GM18858 (cell line): ENCODE measurements around the gene YIPF5.

Experiments used
- ATAC-seq: cut with Tn5 transposase; IDR thresholded peaks from one replicate; pipeline ENCODE4 v1.9.1; 2021; ENCODE audit not compliant: unreplicated experiment

YIPF5 gene

DNA sequence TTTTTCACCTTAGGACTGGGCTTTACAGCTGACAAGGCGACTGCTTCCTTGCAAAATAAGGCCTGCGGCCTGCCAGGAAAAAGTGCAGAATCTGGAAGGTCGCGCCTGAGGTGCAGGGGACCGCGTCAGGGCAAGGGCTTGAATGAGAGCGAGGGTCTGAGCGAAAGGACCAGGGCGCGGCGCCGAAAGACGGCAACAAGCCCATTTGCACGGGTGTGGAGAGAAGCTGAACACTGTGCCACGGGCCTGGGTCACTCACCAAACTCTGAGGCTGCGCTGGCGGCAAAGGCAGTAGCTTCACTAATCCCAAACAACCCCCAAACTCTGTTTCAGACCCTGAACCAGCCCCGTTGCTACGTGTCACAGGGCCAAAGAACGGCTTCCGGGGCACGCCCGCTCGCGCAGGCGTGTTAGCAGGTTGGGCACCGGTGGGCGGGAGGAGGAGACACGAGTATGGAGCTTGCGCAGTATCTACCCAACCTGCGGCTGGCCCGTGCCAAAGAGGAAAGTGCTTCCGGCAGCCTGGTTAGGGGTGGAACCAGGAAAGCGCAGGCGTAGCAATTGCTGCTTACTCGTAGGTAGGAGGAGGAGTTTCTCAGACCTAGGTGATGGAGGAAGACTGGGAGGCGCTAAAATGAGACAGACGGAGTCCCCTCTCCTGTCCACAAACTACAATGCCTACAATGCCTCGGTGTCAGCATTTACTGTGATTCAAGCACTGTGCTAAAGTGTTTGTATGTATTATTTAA is at the start of gene YIPF5, which contains the start of gene KCTD16:
Gene YIPF5 (minus strand): TSS at position 384 of the 749 bp plus-strand sequence. CDS start 704 bp downstream, outside the sequence.
Gene KCTD16 (plus strand): TSS at position 598 of the 749 bp plus-strand sequence.
- ATAC-seq = peak; percentile 99

DNA sequence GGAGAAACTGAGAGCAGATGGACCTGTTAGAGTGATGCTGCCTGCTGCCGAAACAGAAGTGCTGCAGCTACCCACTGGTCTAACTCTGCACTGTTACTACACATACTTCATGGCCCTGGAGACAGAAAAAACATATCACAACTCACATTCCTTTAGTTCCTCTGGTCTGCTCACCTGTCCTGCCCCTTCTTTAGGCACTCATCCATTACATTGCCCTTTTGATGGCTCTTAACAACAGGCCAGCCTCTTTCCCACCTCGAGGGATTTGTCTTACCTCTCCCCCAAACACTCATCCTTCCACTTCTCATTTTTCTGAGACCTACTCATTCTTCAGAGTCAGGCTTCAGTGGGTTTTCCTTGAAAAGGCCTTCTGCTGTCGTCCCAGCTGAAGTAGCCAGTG is 49.4 kb upstream of the YIPF5 start:
- ATAC-seq = no peak

DNA sequence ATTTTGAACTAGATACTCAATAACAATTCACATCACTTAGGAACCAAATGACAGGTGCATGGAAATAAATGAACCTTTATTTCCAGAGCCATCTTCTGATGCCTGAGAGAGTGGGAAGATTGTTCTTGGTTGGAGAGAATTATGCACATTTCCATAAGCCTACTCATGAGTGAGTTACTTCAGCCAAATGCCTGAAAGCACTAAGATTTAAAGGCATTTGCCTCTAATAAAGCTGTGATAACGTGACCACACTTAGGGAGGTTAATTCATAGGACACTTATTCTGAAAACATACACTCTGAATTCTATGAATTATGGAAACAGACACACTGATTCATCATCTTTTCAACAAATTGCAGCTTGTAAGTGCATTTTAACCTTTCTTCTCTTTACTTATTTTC is 40.2 kb upstream of the YIPF5 start:
- ATAC-seq = no peak

DNA sequence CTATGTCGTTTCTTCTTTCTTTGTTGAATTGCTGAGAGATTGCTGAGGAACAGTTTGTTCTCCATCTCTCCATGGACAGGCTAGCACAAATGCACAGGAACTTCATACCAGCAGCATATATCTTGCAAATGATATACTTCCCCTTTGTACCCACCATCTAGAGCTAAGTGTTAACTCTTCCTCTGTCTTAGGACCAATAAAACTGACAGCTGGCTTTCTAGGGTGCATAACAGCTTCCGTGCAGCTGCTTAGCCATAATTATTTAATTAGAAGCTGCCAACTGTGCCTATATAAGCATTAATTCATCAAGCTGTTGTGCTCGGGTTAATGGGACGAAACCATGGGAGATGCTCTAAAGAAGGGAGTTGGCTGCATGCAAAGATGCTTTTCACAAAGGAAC is 38.9 kb upstream of the YIPF5 start:
- no peak for ATAC-seq

DNA sequence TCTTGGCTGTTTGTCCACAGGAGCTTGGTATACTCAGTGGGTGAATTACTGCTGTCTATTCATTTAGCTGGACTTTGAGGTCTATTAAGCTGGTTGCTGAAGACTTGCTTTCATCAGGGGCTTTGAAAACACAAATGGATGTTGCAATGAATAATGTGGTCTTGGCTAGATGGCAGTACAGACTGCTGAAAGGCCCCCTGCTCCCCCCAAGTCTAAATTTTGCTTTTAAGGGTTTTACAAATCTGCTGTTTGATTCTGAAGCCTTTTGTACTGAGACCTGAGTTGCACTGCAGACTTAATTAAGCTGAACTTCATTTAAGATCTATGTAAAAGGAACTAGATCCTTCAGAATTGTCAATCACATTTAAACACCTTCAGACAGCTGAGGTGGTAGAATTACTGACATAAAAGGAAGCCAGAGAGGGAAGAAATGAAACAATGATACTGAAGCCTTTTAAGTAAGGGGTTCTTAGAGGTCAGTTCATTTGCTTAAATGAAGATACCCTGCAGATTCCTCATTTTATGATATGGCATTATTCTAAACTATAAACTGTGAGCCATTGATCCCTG is 37.5 kb upstream of the YIPF5 start:
- ATAC-seq = no peak

DNA sequence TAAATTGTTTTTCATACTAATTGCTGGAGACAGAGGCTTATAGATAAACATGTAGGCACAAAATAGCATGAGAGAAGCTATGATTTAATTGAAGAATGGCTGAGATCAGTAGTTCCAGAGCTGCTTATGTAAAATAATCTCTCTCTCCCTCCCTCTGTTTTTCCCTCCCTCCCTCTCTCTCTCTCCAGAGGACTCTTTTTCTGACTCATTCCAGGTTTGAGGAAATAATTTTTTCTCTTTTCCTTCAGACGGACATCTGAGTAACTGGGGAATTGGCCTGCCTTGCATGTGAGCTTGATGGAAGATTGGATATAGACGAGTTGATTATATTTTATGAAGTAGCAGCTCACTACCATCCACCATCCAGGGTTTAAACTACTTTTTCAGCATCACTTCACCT is 35.7 kb upstream of the YIPF5 start:
- ATAC-seq = no peak

DNA sequence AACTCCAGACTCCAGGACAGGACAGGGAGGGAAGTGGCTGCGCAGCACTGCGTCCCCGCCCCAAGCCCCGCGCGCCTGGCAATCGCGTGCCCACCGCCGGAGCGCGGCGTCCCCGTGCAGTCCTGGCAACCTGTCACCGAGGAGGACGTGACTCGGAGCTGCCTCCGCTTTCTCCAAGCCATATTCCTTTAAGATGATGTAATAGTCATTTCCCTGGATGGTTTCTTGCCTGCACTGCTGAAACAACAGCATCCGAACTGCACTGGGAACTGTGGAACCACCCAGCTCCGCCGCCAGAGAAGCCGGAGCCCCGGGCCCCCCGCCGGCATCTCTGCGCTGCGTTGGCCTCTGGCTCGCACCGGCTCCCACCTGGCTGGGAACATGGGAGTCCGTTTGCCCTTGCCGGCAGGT is 34.7 kb upstream of the YIPF5 start:
- ATAC-seq = no peak

DNA sequence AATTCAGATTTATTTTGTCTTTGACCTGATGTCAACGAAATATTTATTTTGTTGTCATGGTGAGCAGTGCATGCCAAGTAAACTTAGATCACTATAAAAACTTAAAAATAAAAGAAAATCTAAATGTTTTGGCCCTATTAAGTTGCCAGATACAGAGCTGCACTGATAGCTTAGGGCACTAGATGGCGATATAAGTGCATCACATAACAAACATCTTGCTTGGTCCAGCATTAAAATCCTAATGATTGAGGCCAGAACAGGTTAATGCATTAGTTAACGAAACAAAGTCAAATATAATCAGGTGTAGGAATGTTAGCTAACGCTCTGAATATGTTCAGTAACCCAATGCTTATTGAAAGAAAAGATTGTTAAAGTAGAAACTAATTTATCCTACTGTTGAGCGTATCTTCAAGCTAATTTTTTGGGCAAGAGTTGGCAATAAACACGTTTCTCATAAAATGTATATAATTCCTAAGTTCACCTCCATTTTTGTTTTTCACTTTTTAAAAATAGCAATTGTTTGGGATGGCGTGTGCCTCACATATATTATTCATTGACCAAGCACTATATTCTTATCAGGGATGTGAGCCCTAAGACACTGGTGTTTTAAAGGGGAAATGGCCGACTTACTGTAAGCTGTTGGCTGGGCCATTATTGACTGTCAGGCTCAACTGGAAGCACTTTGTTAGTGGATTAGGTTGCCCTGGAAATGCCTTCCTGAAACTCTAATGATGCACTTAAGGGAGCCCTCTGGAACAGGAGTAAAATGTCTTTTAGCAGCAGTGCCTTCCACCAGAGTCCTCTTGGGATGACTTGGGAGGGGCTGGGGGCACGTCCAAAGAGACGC is 33.5 kb upstream of the YIPF5 start:
- peak; percentile 86 for ATAC-seq

DNA sequence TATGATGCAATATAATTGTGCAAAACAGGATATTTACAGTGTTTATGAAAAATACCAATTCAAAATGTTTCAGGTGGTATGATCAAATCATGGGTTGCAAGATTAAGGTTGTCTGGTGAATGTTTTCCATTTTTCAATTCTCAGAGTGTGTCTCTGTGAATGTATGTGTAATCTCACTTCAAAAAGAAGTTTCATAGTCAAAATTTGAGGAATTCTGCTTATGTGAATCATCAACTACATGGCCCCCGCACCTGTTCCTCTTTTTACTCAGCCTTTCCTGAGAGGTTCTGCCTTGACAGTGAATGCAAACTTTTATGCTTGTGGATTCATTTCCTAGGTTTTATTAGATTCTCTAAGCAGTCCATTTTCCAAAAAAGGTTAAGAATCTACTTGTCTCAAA is 32.3 kb upstream of the YIPF5 start:
- no peak for ATAC-seq

DNA sequence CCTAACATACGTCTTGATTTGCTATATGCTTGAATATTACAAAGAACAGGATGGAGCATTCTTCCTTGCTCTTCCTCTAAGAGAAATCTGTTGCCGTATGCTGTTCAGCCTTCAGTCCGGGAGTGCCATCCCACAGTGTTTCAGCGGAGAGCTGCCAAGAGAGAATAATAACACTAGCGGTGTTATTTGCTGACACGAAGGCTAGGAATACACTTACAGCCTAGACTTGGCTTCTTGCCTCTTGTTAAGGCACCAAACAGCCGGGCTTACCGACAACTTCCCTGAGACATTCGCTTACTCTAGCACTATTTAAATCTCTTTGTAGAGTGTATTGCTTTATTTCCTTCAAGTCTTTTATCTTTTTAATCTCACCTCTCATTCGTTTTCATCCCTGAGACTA is 31.6 kb upstream of the YIPF5 start:
- no peak for ATAC-seq

DNA sequence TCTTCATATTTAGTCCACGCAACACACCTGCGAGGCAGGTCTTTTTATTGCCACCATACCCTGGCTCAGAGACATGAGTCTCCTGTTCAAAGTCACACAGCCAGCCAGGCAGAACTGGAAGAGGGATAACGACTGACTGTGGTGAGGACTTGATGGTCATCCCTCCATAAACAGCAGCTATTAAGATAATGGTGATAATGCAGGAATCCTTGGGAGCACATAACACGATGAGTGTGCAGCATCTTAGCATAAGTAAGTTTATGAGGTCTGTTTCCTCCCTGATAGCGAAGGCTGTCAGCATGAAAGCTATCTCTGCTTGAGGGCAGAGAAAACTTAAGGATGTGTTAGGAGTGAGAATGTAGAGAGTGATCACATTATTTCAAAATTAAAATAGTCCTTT is 31.1 kb upstream of the YIPF5 start:
- ATAC-seq = no peak

DNA sequence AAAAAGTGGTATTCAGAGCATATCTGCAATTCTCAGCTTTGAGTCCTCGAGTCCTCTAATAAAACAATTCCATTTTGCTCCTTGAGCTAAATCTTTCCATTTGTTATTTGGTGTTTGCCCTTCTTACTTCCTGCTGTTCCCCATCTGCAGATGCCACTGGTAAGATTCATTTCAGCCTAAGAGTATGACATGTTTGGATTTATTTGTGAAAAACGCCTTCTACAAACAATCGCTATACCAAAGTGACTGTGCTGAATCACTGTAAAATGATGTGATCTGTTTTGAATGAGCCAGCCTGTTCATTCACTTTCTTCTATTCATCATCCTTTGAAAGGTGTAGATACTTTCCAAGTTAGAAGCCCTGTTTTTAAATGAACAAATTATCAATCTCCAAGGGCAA is 27.9 kb upstream of the YIPF5 start:
- no peak for ATAC-seq

DNA sequence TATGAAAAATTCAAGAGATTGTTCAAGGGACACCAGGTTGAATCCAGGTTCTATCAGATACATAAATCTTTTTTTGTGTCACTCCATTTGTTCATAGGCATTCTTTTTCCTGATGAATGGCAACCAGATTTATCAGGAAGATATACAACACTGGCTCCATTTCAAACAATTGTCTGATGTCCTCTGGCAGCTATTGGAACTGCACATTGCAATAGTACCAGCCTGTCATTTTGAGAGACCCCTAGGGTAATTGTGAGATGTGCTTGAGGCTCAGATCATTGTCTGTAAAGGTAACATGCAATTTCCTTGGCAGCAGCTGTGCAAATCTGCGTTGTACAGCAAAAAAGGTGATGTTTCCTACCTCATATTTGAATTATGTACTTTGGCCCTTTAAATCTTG is 26.2 kb upstream of the YIPF5 start:
- no peak for ATAC-seq

DNA sequence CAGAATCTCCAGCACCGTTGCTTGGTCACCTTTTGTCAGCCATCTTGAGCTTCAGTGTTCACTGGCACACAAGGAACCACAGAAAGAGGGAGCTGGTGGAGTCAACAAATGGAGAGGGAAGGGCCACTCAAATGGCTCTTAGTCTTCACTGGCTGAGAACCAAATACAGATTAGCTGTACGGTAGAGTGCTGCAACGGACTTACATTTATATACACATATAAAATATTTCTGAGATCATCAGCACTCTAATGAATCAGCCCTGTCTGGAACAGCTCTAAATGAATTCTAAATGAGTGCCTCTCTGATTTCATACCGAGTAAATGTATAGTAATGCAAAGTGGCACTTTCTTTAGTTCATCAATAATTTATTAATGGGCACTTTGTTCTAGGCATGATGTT is 25.0 kb upstream of the YIPF5 start:
- ATAC-seq = no peak

DNA sequence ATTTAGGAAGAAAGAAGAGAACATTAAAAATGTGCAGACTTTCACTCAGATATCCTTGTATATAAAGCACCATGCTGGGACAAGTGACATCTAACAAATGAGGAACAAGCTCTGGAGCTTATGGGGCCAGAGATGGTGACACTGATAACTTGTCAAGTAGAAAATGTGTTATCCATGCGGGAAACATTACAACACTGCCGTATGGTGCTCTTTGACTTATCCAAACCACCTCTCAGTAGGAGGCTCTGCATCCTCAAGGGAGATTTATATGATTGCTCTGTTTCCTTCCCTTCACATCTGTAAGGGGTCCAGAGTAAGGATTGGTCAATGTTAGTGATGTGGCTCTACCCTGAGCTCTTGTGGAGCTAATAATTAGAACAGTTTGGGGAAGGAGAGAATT is 23.7 kb upstream of the YIPF5 start:
- ATAC-seq = no peak

DNA sequence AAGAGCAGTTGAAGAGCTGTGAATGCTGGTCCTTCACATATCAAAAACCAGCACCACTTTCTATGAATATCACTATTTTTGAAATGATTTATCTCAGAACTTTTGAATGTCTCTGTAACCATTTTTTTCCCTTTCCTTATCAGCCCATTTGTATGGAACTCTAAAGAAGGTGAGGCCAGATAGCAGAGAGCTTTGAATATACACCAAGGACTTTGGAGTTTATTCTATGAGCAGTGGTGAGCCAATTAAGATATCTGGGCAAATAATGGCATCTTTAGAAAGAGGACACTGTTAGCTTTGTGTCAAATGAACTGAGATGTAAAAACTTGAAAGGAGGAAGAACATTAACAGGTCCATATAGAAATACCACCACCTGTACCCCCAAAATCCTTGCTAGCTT is 22.2 kb upstream of the YIPF5 start:
- ATAC-seq = no peak

DNA sequence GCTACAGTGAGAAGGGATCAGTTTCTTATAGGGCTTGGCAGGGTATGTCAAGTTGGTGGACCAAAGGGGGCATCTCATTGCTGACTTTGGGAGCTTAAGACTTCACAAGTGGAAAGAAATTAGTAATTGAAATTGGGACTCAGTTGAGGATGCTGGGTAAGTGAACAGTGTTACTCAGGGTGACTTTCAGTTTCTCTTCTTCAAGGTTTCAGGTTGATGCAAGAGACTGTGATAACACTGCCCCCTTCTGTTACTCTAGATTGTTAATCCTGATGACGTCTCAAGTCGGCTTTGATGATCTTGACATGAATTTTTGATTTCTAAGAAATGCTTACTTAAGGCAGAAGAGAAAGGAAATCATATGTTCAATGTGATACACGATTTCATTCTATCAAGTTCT is 21.5 kb upstream of the YIPF5 start:
- peak; percentile 86 for ATAC-seq

DNA sequence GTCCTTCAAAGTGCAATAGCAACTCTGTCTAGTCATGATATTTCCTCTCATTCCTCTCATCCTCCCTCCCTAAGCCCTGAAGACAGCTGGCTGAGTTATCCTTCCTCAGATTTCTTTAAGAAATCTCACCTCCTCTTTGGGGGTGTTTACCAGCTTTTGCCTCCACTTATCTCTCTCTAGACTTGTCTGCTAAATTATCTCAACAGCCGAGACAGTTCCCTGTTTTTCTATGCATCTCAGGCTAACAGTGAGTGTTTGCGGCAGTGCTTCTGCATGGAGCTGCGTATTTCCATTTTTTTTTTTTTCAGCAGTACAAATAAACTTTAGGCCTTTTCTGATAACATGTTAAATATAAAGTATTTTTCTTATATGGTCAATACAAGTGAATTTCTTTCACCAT is 21.1 kb upstream of the YIPF5 start:
- ATAC-seq = no peak

DNA sequence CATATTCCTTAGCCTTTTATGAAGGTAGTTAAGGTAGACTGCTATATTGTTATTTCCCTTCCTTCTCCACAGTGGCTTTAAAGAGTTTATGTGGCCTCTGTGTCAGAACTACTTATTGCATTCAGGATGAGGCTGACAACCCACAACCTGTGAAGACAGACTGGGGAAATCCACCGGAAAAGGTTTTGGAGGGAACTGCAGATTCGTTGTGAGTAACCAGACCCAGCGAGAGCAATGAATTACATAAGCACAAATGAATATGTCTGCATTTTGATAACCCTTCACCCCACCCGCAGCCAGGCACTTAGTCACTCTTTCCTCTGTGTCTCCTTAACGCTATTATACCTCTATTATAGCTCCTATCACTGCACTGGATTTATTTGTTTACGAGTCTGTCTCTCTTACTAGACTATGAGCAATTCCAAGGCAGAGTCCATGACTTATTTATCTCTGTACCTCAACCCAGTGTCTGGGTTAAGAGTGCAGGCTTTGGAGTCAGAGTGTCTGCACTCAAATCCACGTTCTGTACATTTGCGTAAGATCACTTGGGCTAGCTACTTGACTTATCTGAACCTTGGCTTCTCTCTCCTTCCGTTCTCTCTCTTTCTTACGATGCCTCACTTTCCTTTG is 19.5 kb upstream of the YIPF5 start:
- ATAC-seq = peak; percentile 29

DNA sequence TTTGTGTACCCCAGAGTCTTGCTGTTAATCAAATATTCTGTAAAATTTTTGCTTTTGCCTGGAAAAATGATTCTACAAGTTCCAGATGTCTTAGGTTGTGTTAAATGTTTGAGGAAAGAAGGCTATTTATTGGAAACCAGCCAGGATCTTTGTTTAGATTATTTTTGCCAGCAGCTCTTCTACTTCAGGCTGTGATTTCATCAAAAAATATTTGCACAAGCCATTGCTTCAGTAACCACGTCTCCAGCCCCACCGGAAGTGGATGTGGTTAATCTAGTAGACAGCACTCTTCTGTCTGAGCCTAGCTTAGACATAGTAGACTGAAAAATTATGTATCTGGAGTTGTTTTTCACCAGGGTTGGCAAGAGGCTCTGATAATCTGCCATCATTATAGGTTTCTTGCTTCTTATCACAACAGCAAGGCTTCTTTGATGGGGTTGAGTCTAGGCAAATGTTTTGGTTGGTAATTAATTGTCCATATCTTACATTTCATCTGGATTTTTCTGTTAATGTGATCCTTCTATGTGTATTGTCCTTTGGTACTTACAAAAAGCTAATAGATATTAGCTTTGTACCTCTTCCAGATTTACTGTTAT is 17.3 kb upstream of the YIPF5 start:
- ATAC-seq = peak; percentile 76

DNA sequence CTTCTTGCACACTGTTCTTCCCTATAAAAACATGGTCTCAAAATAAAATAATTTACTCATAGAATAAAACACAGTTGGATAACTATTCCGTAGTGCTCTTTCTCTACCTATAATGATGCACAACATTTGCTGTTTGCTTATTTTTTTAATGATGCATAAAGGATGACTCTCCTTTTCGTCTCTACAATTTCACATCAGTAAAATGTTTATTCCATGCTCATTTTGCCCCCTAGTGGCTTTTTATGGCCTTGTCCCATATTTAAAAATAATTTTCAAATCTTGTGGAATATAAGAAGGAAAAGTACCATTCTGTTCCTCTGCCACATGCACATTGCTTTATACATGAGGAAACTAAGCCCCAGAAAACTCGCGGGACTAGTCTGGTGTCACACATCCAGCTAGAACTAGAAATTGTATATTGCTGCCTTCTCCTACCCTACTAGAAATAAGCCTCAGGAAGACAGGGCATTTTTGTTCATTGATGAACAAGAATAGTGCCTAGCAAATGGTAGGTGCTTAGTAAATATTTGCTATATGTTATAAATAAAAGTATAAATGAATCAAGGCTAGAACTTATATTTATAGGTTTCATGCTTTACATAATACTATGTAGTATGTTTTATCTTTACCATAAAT is 12.9 kb upstream of the YIPF5 start:
- ATAC-seq = no peak
